Bronchial epithelial cell (primary cell): ENCODE measurements around the gene MRM3. TPM values are rescaled to one million over a fixed set of nuclear protein-coding genes. Genes with fewer than 3 reads are reported as not detected.

ENCODE experiments used
- DNase-seq: peaks from one replicate; pipeline ENCODE4 v3.0.0-alpha.2; 2010; ENCODE audit warnings: low read depth
- FAIRE-seq: peaks from 2 replicates; lab custom pipeline; 2011; peaks lifted over from hg19 to GRCh38; lab: Jason Lieb, UNC
- H3K27me3 ChIP-seq: 2 replicates; pipeline ENCODE4 v1.5.1; 2011; ENCODE audit warnings: low read length; ENCODE audit not compliant: control insufficient read depth, insufficient read depth
- H3K36me3 ChIP-seq: 2 replicates; pipeline ENCODE4 v1.5.1; 2011; ENCODE audit warnings: low read length; ENCODE audit not compliant: control insufficient read depth, insufficient read depth
- H3K4me3 ChIP-seq: 2 replicates; pipeline ENCODE4 v1.5.1; 2011; ENCODE audit warnings: mild to moderate bottlenecking, low read depth, low read length, control low read depth
- total RNA-seq: library from RNA; depleted of rRNA; stranded (reverse); fragments of >200 nt; gene quantifications from 2 replicates; pipeline ENCODE4 v1.2.1, GENCODE V29; 2014
- TF ChIP-seq, protein P1 (sequence below): IDR thresholded peaks from 2 replicates; pipeline ENCODE4 v1.5.1; 2011; ENCODE audit warnings: mild to moderate bottlenecking, moderate library complexity, low read length, control low read depth, inconsistent platforms; ENCODE audit not compliant: insufficient read depth, severe bottlenecking

MRM3 gene
- total RNA-seq, 1 donor from 2014 or later: 22.4 TPM

DNA sequence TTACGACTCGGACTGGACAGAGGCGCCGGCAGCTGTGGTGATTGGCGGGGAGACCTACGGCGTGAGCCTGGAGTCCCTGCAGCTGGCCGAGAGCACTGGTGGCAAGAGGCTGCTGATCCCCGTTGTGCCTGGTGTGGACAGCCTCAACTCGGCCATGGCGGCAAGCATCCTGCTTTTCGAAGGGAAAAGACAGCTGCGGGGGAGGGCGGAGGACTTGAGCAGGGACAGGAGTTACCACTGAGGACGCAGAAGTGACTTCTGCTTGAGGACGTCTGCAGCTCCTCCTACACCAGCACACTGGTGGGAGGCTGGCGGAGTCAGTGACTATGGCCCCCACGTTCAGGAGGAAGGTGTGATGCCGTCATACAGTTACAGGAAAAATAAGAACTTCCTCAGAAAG lies 9.7 kb downstream of the MRM3 start:
- FAIRE-seq: no peak
- peaks cover 6% of the 10 kb centered on the region for H3K36me3 ChIP-seq
- DNase-seq: no peak

DNA sequence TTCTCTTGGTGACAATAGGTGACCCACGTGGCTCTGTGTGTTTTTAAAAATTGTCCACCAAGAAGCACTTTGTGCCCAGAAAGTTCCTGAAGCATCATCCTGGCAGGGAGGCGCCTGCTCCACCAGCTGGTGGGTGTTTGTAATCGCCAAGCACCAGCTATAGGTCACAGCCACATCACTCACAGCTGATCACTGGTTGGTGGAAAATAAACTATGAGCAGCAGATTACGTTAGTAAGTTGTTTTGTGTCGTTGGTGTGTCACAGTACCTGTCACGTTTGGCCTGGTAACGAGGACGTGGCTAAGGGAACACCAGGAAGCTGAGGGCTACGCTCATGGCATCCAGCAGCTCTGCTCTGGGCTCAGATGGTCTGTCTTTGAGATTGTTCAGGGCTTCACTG lies 10.1 kb downstream of the MRM3 start:
- DNase-seq (peak; percentile 46), FAIRE-seq (peak; percentile 60)
- H3K36me3 ChIP-seq: peaks cover 6% of the 10 kb centered on the region
- no peak overlapping the region for H3K4me3 ChIP-seq
- H3K27me3 ChIP-seq: no peaks in the 10 kb centered on the region
- TF ChIP-seq, protein P1, sequence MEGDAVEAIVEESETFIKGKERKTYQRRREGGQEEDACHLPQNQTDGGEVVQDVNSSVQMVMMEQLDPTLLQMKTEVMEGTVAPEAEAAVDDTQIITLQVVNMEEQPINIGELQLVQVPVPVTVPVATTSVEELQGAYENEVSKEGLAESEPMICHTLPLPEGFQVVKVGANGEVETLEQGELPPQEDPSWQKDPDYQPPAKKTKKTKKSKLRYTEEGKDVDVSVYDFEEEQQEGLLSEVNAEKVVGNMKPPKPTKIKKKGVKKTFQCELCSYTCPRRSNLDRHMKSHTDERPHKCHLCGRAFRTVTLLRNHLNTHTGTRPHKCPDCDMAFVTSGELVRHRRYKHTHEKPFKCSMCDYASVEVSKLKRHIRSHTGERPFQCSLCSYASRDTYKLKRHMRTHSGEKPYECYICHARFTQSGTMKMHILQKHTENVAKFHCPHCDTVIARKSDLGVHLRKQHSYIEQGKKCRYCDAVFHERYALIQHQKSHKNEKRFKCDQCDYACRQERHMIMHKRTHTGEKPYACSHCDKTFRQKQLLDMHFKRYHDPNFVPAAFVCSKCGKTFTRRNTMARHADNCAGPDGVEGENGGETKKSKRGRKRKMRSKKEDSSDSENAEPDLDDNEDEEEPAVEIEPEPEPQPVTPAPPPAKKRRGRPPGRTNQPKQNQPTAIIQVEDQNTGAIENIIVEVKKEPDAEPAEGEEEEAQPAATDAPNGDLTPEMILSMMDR: no peak

More for the DNA sequence above, 9.7 kb downstream of the MRM3 start:
- TF ChIP-seq, protein P1: no peak
- Histone ChIP-seq H3K4me3 (no peak overlapping the region), H3K27me3 (no peaks in the 10 kb centered on the region)

DNA sequence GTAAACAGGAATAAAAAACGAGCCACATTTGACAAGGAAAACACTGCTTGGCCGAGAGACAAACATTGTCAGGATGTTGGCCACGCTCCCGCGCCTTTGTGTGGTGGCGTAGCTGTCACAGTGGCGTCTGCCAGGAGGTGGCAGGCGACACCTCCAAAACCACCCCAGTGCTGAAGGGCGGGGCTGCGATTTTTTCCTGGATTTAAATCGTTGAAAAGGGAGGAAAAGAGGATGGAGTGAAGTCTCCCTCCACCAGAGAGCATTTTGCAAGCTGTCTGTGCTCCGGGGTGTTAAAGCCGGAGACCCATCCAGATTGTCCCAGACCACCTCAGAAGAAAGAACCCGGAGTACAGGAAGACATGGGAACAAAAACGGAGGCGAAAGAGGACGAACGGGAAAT lies 12.7 kb downstream of the MRM3 start:
- DNase-seq (peak; percentile 40), FAIRE-seq (no peak)
- TF ChIP-seq, protein P1: peak; percentile 79
- no peaks in the 10 kb centered on the region for H3K27me3 ChIP-seq
- H3K36me3 ChIP-seq: peaks cover 3% of the 10 kb centered on the region
- H3K4me3 ChIP-seq: no peak overlapping the region

DNA sequence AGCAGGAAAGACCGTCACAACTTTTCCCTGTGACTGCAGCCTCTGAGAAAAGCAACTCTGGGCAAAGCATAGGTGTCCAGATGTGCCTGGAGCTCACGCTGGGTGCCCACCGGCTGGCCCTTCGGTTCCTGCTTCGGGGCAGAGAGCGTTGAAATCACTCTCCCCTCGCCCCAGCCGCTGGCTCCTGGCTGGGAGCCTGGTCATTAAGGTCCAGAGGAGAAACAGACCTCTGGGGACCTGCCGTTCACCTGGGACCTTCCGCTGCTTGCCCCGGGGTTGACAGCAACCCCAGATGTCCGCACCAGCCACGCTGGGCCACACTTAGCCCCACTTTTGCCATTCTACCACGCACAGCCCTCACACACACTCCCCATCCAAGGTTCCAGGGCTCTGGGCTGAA lies 13.1 kb downstream of the MRM3 start:
- H3K27me3 ChIP-seq: no peaks in the 10 kb centered on the region
- DNase-seq (no peak), FAIRE-seq (no peak)
- TF ChIP-seq, protein P1: no peak
- H3K36me3 ChIP-seq: peaks cover 3% of the 10 kb centered on the region
- H3K4me3 ChIP-seq: no peak overlapping the region

DNA sequence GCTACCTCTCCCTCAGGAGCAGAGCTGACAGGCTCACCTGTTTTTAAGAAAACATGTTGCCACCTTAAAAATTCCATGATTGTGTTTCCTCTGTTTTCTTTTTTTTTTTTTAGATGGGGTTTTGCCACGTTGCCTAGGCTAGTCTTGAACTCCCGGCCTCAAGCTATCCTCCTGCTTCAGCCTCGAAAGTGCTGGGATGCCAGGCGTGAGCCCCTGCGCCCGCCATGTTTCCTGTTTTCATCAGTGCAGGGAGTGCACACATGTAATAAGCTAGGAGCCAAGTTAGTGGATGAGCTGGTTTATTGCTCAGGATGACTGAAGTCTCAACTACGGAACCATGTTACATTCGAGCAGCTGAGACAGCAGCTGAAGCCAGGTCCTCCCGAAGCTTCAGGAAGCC lies 13.6 kb downstream of the MRM3 start:
- DNase-seq: no peak

More for the DNA sequence above, 13.6 kb downstream of the MRM3 start:
- Histone ChIP-seq H3K27me3 (no peaks in the 10 kb centered on the region), H3K4me3 (no peak overlapping the region), H3K36me3 (peaks cover 6% of the 10 kb centered on the region)
- FAIRE-seq: no peak
- TF ChIP-seq, protein P1: no peak
